HCT116 (cell line): Measurements from ENCODE around the gene CDHR3.

ENCODE experiments used
- EZH2 ChIP-seq: fragments of 200-600 bp; sonication (generic); IDR thresholded peaks from 2 replicates; pipeline ENCODE4 v1.6.1; 2017; ENCODE audit warnings: antibody characterized with exemption, mixed run types
- POLR2A ChIP-seq: IDR thresholded peaks from 2 replicates; pipeline ENCODE4 v1.7.0; 2011; ENCODE audit warnings: borderline replicate concordance; ENCODE audit not compliant: insufficient read depth, insufficient read length; ENCODE audit errors: extremely low read depth
- RAD21 ChIP-seq: IDR thresholded peaks from 2 replicates; pipeline ENCODE4 v1.6.1; 2012; ENCODE audit warnings: low read depth, mild to moderate bottlenecking
- SRF ChIP-seq: IDR thresholded peaks from 2 replicates; pipeline ENCODE4 v1.6.1; 2012; ENCODE audit warnings: low read depth
- ZNF274 ChIP-seq: fragments of 200-500 bp; sonication (Bioruptor generic); IDR thresholded peaks from 2 replicates; pipeline ENCODE4 v1.6.1; 2014; ENCODE audit warnings: mild to moderate bottlenecking, low read depth, low read length, inconsistent platforms
- TF ChIP-seq, protein P1 (sequence below), 3 experiments: fragments of 200-600 bp in 1 of 3; sonication (generic) in 1 of 3; IDR thresholded peaks in 2 of 3; conservative IDR thresholded peaks in 1 of 3; 2 replicates each; pipeline ENCODE4 v1.5.1; 2012 to 2017; ENCODE audit warnings: low read depth in 2 of 3, low read length in 2 of 3, antibody characterized with exemption in 1 of 3, borderline replicate concordance in 1 of 3, control low read depth in 1 of 3, mild to moderate bottlenecking in 1 of 3, mixed read lengths in 1 of 3, mixed run types in 1 of 3, moderate library complexity in 1 of 3; ENCODE audit not compliant: insufficient read depth in 1 of 3
- TF ChIP-seq, protein P2 (sequence below): IDR thresholded peaks from 2 replicates; pipeline ENCODE4 v1.6.1; 2012
- TF ChIP-seq, protein P3 (sequence below): IDR thresholded peaks from 2 replicates; pipeline ENCODE4 v1.6.1; 2012; ENCODE audit warnings: low read depth

DNA sequence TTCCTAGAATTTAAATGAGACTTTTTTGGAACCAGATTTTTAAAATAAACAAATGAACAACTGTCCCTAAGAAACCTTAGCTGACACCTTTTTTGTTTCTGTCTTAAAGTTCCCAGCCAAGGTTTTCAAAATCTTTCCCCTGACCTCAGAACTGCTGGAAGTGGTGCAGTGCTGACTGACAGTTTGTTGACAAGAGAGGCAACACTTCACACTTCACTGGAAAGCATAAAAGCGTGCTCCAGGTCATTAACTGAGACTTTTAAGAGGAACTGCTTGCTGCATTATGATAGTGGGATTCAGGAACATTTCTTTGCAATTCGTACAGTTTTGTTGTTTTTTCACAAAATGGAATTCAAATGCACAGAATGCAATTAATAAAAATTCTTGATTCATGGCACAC is 112.9 kb downstream of the CDHR3 start:
- TF ChIP-seq, protein P1, sequence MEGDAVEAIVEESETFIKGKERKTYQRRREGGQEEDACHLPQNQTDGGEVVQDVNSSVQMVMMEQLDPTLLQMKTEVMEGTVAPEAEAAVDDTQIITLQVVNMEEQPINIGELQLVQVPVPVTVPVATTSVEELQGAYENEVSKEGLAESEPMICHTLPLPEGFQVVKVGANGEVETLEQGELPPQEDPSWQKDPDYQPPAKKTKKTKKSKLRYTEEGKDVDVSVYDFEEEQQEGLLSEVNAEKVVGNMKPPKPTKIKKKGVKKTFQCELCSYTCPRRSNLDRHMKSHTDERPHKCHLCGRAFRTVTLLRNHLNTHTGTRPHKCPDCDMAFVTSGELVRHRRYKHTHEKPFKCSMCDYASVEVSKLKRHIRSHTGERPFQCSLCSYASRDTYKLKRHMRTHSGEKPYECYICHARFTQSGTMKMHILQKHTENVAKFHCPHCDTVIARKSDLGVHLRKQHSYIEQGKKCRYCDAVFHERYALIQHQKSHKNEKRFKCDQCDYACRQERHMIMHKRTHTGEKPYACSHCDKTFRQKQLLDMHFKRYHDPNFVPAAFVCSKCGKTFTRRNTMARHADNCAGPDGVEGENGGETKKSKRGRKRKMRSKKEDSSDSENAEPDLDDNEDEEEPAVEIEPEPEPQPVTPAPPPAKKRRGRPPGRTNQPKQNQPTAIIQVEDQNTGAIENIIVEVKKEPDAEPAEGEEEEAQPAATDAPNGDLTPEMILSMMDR (IDR thresholded peaks at IDR 0.05 in 2 of 3, conservative IDR thresholded peaks at IDR 0.05 in 1 of 3; ENCODE audit: borderline replicate concordance in 1 of 3, insufficient read depth in 1 of 3, low read depth in 2 of 3, low read length in 2 of 3), result no peak
- no peak for TF ChIP-seq POLR2A
- no peak for TF ChIP-seq SRF
- TF ChIP-seq ZNF274, result no peak
- no peak for TF ChIP-seq RAD21
- TF ChIP-seq, protein P2, sequence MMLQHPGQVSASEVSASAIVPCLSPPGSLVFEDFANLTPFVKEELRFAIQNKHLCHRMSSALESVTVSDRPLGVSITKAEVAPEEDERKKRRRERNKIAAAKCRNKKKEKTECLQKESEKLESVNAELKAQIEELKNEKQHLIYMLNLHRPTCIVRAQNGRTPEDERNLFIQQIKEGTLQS, result no peak
- no peak for TF ChIP-seq EZH2
- TF ChIP-seq, protein P3, sequence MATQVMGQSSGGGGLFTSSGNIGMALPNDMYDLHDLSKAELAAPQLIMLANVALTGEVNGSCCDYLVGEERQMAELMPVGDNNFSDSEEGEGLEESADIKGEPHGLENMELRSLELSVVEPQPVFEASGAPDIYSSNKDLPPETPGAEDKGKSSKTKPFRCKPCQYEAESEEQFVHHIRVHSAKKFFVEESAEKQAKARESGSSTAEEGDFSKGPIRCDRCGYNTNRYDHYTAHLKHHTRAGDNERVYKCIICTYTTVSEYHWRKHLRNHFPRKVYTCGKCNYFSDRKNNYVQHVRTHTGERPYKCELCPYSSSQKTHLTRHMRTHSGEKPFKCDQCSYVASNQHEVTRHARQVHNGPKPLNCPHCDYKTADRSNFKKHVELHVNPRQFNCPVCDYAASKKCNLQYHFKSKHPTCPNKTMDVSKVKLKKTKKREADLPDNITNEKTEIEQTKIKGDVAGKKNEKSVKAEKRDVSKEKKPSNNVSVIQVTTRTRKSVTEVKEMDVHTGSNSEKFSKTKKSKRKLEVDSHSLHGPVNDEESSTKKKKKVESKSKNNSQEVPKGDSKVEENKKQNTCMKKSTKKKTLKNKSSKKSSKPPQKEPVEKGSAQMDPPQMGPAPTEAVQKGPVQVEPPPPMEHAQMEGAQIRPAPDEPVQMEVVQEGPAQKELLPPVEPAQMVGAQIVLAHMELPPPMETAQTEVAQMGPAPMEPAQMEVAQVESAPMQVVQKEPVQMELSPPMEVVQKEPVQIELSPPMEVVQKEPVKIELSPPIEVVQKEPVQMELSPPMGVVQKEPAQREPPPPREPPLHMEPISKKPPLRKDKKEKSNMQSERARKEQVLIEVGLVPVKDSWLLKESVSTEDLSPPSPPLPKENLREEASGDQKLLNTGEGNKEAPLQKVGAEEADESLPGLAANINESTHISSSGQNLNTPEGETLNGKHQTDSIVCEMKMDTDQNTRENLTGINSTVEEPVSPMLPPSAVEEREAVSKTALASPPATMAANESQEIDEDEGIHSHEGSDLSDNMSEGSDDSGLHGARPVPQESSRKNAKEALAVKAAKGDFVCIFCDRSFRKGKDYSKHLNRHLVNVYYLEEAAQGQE, result no peak
